Rectal smooth muscle tissue (tissue), 1 donor: Measurements from ENCODE around the gene PCMTD2.
"Not testable (repeated sequence)": the region's sequence is repeated elsewhere in the genome, so short reads cannot be mapped to it uniquely, and the experiment has no call there.

Source experiments
- H3K27ac ChIP-seq: one replicate; pipeline ENCODE4 v1.7.0; 2013; ENCODE audit warnings: low read depth, low read length, inconsistent platforms
- H3K27me3 ChIP-seq: one replicate; pipeline ENCODE4 v1.7.0; 2013; ENCODE audit warnings: low read length; ENCODE audit not compliant: control insufficient read depth, insufficient read depth
- H3K36me3 ChIP-seq: one replicate; pipeline ENCODE4 v1.7.0; 2013; ENCODE audit warnings: low read length; ENCODE audit not compliant: control insufficient read depth, insufficient read depth
- H3K4me1 ChIP-seq: one replicate; pipeline ENCODE4 v1.7.0; 2013; ENCODE audit warnings: low read length; ENCODE audit not compliant: control insufficient read depth, insufficient read depth
- H3K4me3 ChIP-seq: one replicate; pipeline ENCODE4 v1.7.0; 2013; ENCODE audit warnings: low read length
- H3K9ac ChIP-seq: one replicate; pipeline ENCODE4 v1.7.0; 2013; ENCODE audit warnings: low read length

Gene PCMTD2

GRCh38 chr20:64226686-64227580 is 28.6 kb upstream of the PCMTD2 start:
- no peak overlapping the region for H3K4me3 ChIP-seq
- H3K27me3 ChIP-seq: no peaks in the 10 kb centered on the region
- H3K27ac ChIP-seq: no peak overlapping the region
- H3K9ac ChIP-seq: no peak overlapping the region
- H3K4me1 ChIP-seq: peaks cover 2% of the 10 kb centered on the region
- no peaks in the 10 kb centered on the region for H3K36me3 ChIP-seq

- no peak overlapping the region for H3K4me3 ChIP-seq
- H3K36me3 ChIP-seq: no peaks in the 10 kb centered on the region
- no peaks in the 10 kb centered on the region for H3K27me3 ChIP-seq
- peaks cover 2% of the 10 kb centered on the region for H3K4me1 ChIP-seq
- H3K27ac ChIP-seq: no peak overlapping the region
- no peak overlapping the region for H3K9ac ChIP-seq
Measured at GRCh38 chr20:64228086-64228653, 27.4 kb upstream of the PCMTD2 start.

- Histone ChIP-seq H3K4me3 (no peak overlapping the region), H3K36me3 (no peaks in the 10 kb centered on the region), H3K4me1 (peaks cover under 1% of the 10 kb centered on the region), H3K27ac (no peak overlapping the region), H3K27me3 (no peaks in the 10 kb centered on the region), H3K9ac (no peak overlapping the region)
Measured at GRCh38 chr20:64228751-64229506, 26.6 kb upstream of the PCMTD2 start.

- Histone ChIP-seq H3K9ac (no peak overlapping the region), H3K27ac (no peak overlapping the region), H3K27me3 (no peaks in the 10 kb centered on the region), H3K36me3 (no peaks in the 10 kb centered on the region), H3K4me1 (no peaks in the 10 kb centered on the region), H3K4me3 (no peak overlapping the region)
Measured at GRCh38 chr20:64229507-64230061, 26.0 kb upstream of the PCMTD2 start.

- H3K36me3 ChIP-seq: no peaks in the 10 kb centered on the region
- H3K27me3 ChIP-seq: no peaks in the 10 kb centered on the region
- H3K9ac ChIP-seq: no peak overlapping the region
- H3K4me3 ChIP-seq: no peak overlapping the region
- no peak overlapping the region for H3K27ac ChIP-seq
- no peaks in the 10 kb centered on the region for H3K4me1 ChIP-seq
Measured at GRCh38 chr20:64230461-64231145, 24.9 kb upstream of the PCMTD2 start.

- Histone ChIP-seq H3K36me3 (no peaks in the 10 kb centered on the region), H3K27me3 (no peaks in the 10 kb centered on the region), H3K4me3 (no peak overlapping the region), H3K27ac (no peak overlapping the region), H3K9ac (no peak overlapping the region), H3K4me1 (no peaks in the 10 kb centered on the region)
Measured at GRCh38 chr20:64231621-64232550, 23.7 kb upstream of the PCMTD2 start.

- Histone ChIP-seq H3K4me3 (no peak overlapping the region), H3K9ac (no peak overlapping the region), H3K27me3 (no peaks in the 10 kb centered on the region), H3K4me1 (no peaks in the 10 kb centered on the region), H3K36me3 (no peaks in the 10 kb centered on the region), H3K27ac (no peak overlapping the region)
Measured at GRCh38 chr20:64232794-64233193, 22.8 kb upstream of the PCMTD2 start.

GRCh38 chr20:64233725-64234124 is 21.8 kb upstream of the PCMTD2 start:
- H3K27ac ChIP-seq: no peak overlapping the region
- no peak overlapping the region for H3K4me3 ChIP-seq
- H3K36me3 ChIP-seq: no peaks in the 10 kb centered on the region
- no peak overlapping the region for H3K9ac ChIP-seq
- H3K4me1 ChIP-seq: no peaks in the 10 kb centered on the region
- H3K27me3 ChIP-seq: no peaks in the 10 kb centered on the region

GRCh38 chr20:64234291-64234791 is 21.2 kb upstream of the PCMTD2 start:
- Histone ChIP-seq H3K27me3 (no peaks in the 10 kb centered on the region), H3K4me3 (no peak overlapping the region), H3K4me1 (no peaks in the 10 kb centered on the region), H3K36me3 (no peaks in the 10 kb centered on the region), H3K9ac (no peak overlapping the region), H3K27ac (no peak overlapping the region)

- not testable (repeated sequence) for H3K4me1 ChIP-seq, H3K9ac ChIP-seq, H3K36me3 ChIP-seq, H3K27ac ChIP-seq, H3K27me3 ChIP-seq, H3K4me3 ChIP-seq
Measured at GRCh38 chr20:64234921-64235565, 20.5 kb upstream of the PCMTD2 start.
